Activated naive CD4-positive, alpha-beta T cell (primary cell): ENCODE data around the gene HMCN1.
"Not testable (repeated sequence)": the region's sequence is repeated elsewhere in the genome, so short reads cannot be mapped to it uniquely, and the experiment has no call there.

Source experiments
- DNase-seq, 4 experiments: peaks; one replicate each; lab custom pipeline; 2025; lab: John Stamatoyannopoulos, UW

The HMCN1 gene

GRCh38 chr1:186202776-186203175 lies 468.6 kb downstream of the HMCN1 start:
- no peak for DNase-seq

- DNase-seq = no peak
These were observed 471.9 kb downstream of the HMCN1 start for GRCh38 chr1:186206048-186206570.

GRCh38 chr1:186207391-186208085 lies 473.3 kb downstream of the HMCN1 start:
- DNase-seq = no peak

- DNase-seq = no peak
These were observed 474.4 kb downstream of the HMCN1 start for GRCh38 chr1:186208405-186209129.

GRCh38 chr1:186210258-186210657 lies 476.1 kb downstream of the HMCN1 start:
- DNase-seq = no peak

GRCh38 chr1:186211583-186211982 lies 477.4 kb downstream of the HMCN1 start:
- not testable (repeated sequence) for DNase-seq

- no peak for DNase-seq
These were observed 478.5 kb downstream of the HMCN1 start for GRCh38 chr1:186212568-186213224.

- DNase-seq = no peak
These were observed 479.0 kb downstream of the HMCN1 start for GRCh38 chr1:186213225-186213607.

- DNase-seq = no peak
These were observed 480.6 kb downstream of the HMCN1 start for GRCh38 chr1:186214791-186215190.

GRCh38 chr1:186215636-186216035 lies 481.4 kb downstream of the HMCN1 start:
- DNase-seq = no peak

- no peak for DNase-seq
These were observed 484.6 kb downstream of the HMCN1 start for GRCh38 chr1:186218654-186219352.

GRCh38 chr1:186220067-186220466 lies 485.9 kb downstream of the HMCN1 start:
- DNase-seq = no peak

- no peak for DNase-seq
These were observed 486.7 kb downstream of the HMCN1 start for GRCh38 chr1:186220911-186221310.

GRCh38 chr1:186225096-186225495 lies 490.9 kb downstream of the HMCN1 start:
- DNase-seq = no peak

GRCh38 chr1:186228749-186229148 lies 494.6 kb downstream of the HMCN1 start:
- no peak for DNase-seq

GRCh38 chr1:186231861-186232436 lies 497.8 kb downstream of the HMCN1 start:
- no peak for DNase-seq

GRCh38 chr1:186234976-186235686 lies 500.9 kb downstream of the HMCN1 start:
- no peak for DNase-seq

- DNase-seq = no peak
These were observed 501.5 kb downstream of the HMCN1 start for GRCh38 chr1:186235696-186236095.

- DNase-seq = no peak
These were observed 502.7 kb downstream of the HMCN1 start for GRCh38 chr1:186236921-186237320.

- no peak for DNase-seq
These were observed 505.0 kb downstream of the HMCN1 start for GRCh38 chr1:186239171-186239570.

- no peak for DNase-seq
These were observed 506.2 kb downstream of the HMCN1 start for GRCh38 chr1:186240436-186240835.
